Stimulated activated naive CD8-positive, alpha-beta T cell treated with anti-CD3 and anti-CD28 coated beads, Interleukin-15, Interleukin-2, amounts not matched to agents 100 U/mL and 50 U/mL, for 24 hours (primary cell): ENCODE measurements around the gene FOXA1.

Experiments
- ATAC-seq: fragments of 150-1000 bp; cut with Tn5 transposase; one replicate; pipeline ENCODE4 v1.10.0; 2021
- DNase-seq: peaks from one replicate; pipeline ENCODE4 v3.0.0; 2021

Gene FOXA1

DNA sequence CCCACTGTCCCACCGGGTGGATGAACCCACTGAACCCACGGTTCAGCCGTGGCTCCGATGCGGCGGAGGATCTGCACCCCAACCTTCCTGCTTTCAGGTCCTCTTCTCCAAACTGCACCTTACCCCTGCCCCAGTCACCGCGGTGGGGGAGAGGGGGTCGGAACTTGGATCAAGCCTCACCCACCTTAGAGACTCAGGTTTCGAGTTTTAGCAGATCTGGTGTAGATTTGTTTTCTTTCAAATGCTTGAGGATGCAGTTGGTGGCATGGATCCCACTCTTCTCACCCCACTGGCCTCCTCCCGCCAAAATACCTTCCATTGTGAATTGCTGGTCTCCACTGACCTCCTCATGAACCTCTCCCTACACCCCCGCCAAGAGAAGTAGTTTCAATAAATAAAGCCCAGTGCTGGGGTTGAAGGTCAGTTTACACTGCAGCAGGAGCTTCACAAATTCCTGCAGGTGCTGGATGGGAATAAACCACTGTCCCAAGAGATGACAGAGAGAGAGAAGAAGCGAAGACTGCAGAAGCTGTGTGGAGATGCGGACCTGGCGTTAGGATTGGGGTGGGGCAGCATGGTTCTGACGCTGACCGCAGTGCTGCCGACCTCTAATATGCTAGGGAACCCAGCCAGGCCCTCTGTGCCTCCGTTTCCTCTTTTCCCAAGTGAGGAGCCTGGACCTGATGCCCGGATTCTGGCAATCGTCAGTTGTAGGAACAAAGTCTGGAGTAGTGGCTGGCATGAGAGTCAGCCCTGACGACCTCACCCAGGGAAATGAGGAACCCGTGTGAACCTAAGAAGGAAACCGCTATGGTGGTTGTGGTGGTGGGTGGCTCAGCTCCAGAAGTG, 7.8 kb upstream of the FOXA1 start:
- ATAC-seq: no peak
- no peak for DNase-seq

DNA sequence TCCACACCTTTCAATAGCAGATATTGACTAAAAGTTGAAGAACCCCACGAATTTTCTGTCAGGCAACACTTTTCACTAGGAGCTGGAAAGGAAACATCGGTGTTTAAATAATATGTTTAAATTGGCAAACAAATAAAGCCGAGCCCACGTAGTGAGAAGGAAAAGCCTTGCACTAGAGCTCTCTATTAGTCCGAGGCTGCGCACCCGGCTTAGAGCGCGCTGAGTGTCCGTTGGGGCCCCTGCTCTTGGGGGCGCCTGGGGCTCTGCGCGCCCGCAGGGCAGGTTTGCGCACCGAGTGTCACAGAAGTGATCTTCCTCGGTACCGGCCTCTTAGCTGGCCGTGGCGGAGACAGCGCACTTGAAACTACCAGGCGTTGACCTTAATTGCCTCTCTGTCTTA, 6.8 kb upstream of the FOXA1 start:
- no peak for ATAC-seq
- no peak for DNase-seq

DNA sequence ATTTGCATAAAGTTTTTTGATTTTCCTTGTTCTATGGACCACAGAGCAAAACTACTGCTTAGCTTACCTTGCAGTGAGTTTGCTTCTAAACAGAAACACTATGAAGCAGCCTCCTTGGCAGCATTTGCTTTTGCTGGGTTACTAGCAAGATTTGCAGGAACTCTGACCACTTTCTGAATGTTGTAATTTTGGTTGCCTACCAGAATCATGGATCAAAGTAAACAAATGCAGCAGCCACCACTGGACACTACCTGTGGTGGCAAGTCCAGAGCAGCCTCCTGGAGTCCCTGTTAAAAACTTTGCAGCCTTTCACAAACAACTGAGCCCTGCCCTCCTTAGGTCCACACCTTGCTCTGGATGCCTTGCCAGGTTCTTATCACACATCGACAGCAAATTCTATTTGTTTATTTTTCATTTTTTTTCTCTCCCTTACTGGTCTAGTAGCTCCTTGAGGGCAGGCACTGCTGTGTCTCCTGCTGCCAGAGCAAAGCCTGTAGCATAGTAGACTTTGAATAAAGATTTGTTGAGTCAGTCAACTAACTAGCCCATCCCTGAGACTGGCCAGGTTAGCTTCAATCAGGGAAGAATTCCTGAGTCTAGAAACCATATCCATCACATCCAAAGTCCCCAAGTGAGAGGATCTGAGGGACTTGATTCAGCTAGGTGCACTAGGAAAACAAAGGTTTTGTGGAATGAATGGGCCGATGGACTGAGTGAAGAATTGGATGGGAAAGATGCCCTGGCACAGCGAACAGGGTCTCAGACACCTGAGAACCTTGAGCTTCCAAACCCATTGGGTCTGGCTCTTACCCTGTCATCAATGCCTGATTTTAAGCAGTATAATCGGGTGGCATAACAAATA, 6.1 kb upstream of the FOXA1 start:
- DNase-seq: no peak

DNA sequence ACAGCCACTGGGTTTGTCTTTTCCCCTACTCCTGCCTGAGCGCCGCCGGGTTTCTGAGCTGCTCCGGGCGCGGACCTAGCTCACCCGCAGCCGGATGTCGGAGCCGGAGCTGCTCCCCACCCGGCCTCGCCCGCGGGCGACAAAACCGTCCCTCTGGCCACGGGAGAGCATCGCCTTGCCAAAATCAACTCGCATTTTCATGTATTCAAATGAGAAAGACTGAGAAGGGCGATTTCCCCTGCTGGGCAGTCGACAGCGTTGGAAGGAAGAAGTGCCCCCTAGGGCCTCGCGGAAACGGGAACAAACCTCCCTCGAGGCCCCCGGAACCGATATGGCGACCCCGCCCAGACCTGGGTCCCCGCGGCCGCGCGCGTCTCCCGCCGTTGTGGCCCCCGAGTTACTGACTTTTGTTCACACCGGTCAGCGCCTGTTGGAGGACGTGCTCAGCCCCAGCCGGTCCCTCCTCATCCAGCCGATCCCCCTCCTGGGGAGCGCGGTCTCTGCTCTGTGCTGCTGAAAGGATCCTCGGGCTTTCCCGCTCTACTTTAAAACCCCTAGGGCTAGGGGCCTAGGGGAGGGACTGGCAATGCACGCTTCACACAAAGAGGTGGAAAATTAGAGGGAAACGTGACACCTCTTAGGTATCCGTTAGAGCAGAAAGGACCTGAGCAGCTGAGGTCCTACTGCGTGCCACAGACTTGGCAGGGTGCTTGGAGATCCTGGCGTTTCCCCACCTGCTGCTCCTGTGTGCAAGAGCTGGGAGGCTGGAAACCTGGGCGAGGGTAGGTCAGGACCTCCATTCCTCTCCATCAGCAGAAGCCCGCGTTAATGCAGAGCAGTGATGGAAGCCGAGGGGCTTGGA, 4.7 kb upstream of the FOXA1 start:
- DNase-seq: no peak
- no peak for ATAC-seq

More for the DNA sequence above, 6.1 kb upstream of the FOXA1 start:
- no peak for ATAC-seq

DNA sequence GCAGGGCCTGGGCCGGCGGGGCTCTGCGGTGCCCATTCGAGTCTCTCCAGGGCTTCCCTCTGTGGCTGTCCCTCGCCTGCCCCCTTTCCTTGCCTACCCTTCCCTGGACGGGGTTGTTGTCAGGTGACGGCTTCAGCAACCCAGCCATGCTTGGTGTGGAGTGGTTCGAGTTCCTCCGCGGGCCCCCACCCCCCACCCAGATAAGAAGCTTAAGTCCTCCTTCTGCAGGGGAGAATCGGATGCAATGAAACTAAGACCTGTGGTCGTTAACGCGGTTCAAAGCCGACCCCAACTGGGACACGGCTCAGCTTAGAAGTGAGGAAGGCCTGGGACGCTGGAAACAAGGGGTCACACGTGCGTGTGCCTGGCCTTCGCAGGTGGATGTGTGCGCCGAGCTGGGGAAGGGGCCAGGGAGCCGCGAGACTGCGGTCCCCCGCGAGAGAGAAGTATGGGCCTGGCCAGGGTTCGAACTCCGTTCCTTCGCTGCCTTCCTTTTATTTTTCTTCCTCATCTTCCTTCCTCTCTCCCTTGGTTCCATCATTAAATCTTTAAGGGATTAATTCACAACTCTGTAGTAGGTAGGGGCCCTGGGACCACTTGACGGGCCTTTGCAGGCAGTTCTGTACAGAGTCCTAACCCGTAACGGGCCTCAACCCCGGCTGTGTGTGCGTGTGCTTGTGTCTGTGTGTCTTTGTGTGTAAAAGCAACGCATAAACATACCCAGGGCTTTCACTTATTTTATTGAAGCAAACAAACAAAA, 3.9 kb upstream of the FOXA1 start:
- no peak for DNase-seq
- ATAC-seq: no peak

DNA sequence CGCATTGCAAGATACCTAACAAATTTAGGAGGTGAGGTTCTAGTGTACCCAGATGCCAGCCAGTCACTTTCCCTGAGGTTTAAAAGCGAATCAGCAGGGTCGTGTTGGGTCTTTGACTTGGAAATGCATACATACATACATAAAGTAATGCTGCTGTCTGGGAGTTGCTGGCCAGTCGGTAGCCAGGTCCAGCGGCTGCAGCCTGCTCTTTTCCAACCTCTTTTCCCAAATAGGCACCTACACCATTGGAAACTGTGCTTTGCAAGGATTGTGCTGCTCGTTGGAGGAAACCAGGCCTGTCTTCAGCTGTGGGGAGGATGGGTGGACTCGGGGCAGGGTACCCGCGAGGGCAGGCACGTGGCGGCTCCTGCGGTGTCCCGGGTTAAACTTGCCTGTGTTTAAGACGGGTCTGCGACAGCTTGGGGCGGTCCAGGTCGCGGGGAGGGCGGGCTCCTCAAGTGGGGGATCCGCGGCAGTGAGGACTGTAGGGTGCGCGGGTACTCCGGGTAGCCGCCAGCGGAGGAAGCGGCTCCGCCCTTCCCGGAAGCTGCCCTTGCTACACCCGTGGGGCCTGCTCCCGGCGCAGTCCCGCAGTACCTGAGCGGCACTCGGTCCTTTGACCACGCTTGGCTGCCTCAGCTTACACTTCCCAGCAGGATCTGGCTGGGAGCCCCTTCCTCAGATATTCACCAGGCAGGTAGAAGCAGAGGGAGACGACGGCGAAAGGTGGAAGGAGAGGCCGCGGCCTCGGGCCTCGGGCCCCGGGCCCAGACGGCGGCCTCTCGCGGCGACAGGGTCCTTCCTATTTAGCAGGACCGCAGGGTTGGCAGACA, 3.1 kb upstream of the FOXA1 start:
- ATAC-seq (no peak), DNase-seq (no peak)

DNA sequence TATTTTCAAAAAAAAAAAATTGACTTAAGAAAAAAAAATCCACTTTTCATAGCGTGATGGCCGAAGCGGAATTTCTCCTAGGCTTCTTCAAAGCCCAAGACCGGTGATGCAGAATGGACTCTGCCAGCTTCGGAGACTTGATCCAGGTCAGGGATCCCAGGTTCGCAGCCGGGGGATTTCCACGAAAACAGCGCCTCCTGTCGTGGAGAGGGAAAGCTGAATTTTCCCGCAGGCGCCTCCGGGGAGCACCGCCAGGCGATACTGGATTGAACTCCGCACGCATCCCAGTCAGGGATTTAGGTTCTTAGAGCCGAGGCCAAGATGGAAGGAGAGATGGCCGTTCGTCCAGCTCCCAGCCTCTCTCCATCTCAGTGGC, 2.5 kb upstream of the FOXA1 start:
- no peak for ATAC-seq
- no peak for DNase-seq

DNA sequence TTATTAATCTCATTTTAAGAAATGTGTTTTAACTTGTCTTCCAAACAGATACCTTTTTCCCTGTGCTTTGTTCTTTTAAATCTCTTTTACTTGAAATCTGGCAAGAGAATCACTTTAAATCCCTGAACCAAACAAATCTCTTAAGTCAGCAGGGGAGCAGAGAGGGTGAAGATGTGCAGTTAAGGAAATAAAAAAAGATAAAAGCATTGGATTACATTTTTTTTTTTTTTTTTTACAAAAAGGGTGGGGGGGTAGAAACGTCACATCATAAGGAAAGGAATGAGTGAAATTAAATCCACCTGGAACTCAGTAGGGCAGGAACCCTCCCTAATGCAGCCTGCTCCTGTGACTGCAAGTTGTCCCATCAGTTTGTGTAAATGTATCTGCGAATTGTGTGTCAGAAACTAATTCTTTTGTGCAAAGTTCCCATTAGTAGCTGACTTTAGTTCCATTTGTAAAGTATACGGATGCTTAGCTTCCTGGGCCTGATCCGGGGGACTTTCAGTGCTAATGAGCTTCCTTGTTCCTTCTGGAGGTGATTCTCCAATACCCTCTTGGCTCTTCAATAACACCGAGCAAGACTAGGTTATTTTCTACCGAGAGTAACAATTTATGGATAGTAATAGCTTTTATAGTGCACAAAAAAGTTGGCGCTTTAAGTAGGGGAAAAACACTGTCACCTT, 1.9 kb upstream of the FOXA1 start:
- ATAC-seq: no peak
- DNase-seq: no peak

DNA sequence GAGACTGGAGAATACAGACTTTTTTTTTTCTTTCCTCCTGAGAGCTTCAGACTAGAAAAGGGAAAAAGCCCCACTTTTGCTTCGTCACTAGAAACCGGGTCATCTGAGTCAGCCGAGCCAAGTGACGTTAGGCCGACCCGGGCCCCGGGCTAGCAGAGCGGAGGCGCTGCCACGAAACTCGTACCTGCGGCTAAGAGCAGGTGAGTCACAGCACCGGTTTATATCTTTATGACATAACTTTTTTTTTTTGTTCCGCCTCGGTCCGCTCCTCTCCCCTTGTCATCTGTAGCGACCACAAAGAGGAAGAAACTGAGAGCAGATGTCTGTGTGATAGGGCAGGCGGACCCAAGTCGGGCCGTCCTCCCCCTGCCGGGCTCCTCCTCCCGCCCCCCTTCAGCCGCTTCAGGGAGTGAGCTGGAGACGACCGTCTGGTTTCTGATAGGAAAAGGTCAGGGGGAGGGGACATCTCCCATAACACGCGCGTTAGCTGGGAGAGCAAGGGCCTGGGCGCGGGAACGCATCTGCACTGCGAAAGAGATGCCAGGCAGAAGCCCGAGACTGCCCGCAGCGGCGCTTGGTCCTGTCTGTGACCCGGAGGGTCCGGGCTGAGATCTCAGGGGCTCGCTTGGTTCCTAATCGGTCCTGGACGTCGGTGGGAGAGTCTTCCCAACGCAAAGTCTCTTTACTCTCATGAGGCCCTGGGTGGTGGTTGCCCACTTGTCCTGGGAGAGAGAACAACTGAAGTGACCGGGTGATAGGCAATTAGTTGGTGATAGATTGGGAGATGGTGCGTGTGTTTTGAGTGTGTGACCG, 966 bp upstream of the FOXA1 start:
- ATAC-seq: peak; percentile 90
- peak; percentile 72 for DNase-seq

DNA sequence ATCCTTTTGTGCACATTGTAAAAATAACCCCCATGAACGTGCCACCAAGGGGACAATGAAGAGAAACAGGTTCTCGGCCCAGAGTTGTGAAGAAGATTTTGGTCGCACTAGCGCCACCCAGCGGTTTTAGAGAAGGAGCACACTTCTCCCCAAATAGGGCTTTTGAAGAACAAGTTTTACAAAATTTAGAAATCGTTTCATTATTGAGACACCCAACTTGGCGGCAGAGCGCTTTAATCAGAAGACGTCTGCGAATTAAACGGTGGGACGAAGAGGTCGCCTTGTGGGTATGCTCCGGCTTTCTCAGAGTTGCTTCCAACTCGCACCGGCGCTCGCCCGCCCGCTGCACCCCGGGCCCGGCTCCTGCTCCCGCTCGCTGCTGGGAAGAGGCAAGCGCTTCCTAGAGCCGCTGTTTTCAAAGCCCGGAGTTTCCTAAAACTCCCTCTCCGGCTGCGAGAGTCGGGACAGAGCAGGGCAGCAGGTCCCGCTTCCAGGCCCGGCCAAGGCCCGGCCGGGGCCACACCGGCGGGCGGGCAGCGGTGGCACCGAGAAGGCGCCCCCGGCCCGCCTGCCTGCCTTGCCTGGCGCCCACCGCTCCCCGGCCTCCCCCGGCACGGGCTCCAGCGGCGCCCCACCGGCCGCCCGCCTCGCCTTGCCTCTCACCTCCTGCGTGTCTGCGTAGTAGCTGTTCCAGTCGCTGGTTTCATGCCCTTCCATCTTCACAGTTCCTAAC, 645 bp downstream of the FOXA1 start:
- DNase-seq: peak; percentile 46
- no peak for ATAC-seq

DNA sequence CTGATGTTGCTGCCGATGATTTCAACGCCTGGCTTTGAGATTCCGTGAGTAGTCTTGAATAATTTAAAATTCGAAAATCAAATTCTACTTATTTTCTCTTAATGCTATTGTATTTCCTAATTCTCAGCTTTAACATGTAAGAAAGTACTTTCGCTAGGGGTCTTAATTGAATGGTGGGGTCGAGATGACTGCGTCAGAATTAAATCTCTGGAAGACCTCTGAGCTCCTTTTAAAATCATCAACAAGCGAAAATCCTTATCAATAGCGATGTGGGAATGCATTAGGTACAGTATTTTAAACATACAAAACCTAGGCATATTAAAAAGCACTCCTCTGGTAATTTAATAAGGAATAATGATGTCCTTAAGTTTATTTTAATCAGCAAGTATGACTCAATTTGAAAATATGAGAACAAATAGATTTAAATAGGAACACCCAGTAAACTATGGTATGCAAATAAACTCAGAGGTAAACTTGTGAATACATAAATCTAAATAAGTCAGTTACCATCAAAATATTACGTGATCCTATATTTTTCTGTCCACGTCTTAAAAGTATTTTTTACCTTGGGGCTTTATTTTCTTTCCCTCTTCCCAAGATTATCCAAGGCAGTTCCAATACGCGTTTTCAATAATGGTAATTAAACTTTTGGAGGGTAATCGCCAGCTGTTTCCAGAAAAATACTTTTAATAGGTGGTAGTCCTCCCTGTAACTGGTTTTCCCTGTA, 1.4 kb downstream of the FOXA1 start:
- DNase-seq: no peak

DNA sequence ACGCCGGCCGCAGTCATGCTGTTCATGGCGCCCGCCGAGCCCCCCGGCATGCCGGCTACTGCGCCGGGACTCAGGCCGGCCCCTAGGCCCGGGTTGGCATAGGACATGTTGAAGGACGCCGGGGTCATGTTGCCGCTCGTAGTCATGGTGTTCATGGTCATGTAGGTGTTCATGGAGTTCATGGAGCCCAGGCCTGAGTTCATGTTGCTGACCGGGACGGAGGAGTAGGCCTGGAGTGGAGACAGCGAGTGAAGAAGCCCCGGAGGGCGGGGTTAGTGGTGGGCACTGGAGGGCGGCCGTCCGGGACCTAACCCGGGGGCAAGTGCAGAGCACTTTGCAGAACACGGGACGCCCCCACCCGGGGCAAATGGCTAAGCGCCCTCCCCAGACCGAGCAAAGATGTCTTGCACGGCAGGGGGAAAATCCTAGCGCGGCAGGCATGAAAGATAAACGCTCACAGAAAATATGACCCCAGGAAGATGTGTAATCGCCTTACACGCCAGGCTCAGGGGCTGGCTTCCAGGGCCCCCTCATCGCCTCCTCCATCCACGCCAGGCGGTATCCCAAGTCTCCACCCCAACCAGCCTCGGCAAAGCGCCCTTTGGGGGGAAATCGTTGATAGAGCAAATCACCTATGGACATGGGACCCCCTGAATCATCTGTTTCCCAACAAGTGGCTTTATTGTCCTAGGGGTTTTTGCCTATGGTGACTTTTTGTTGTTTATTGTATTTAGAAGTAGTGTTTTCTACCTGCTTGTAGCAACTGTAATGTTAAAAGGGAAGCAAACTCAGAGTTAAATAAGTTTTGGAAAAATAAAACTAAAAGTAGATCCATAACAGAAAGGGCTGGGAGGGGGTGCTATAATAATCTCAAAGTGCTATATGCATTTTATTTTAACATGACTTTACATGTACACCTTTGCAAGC, 2.3 kb downstream of the FOXA1 start:
- ATAC-seq (no peak), DNase-seq (no peak)

More for the DNA sequence above, 1.4 kb downstream of the FOXA1 start:
- ATAC-seq: no peak

DNA sequence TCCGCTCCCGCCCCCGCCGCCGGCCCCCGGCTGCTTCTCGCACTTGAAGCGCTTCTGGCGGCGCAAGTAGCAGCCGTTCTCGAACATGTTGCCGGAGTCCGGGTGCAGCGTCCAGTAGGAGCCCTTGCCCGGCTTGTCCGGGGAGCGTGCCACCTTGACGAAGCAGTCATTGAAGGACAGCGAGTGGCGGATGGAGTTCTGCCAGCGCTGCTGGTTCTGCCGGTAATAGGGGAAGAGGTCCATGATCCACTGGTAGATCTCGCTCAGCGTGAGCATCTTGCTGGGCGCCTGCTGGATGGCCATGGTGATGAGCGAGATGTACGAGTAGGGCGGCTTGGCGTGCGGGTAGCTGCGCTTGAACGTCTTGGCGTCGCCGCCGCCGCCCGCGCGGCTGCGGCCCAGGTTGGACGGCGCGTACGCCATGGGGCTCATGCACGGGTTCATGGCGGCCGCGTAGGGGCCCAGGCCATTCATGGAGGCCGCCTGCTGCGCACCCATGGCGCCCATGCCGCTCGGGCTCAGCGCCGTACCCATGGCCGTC, 3.0 kb downstream of the FOXA1 start:
- no peak for ATAC-seq
- DNase-seq: no peak

DNA sequence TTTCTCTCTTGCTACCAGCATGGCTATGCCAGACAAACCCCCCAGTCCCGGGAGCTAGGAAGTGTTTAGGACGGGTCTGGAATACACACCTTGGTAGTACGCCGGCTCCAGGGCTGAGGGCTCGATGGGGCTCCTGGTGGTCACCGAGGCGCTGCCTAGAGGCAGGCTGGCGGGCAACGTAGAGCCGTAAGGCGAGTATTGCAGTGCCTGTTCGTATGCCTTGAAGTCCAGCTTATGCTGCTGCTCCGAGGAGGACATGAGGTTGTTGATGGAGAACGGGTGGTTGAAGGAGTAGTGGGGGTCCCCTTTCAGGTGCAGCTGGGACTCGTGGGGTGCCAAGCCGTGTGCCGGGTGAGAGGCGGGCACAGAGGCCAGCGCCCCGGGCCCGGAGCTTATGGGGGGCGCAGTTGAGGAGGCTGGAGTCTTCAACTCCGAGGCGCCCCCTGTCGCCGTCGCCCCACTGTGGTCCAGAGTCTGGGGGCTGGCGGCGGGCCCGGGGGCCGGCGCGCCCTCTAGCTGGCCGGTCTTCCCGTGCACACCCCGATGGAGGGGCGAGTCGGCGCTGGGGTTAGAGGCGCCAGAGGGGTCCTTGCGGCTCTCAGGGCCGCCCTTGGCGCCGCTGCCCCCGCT, 3.6 kb downstream of the FOXA1 start:
- DNase-seq (no peak), ATAC-seq (no peak)

DNA sequence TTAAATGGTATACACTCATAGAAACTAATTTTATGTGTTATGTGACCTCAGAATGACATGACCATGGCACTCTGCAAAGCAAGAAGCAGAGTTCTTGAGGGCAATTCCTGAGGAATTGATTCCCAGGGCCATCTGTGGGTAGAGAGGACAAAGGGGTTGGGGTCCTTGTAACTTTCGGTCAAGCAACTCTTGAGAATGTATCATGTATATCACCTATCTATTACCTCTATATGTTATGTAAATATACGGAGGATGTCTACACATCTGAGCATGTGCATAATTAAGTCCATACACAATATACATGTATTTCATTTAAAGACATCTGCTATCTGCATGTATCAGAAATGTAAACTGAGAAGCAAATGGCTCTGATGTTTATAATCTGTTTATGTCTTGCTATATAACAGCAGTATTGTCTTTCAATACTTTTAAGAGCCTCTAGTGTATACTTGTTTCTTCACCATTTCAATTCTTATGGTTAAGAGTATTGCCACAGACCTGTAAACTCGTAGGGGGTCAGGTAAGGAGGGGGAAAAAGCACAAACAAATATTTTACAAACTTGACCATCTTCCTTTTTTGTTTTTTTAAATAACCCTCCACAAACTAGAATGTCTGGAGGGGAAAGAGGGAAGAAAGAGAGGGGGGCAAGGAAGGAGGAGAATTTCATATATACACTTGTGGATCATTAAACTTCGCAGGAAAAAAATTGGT, 4.5 kb downstream of the FOXA1 start:
- DNase-seq (no peak), ATAC-seq (no peak)
